A673 (cell line): ENCODE data around the gene DMD.
"Not testable (repeated sequence)": the region's sequence is repeated elsewhere in the genome, so short reads cannot be mapped to it uniquely, and the experiment has no call there.

Experiments
- CTCF ChIP-seq: fragments of 300-800, 200-600 bp; sonication (generic); conservative IDR thresholded peaks from 2 replicates; pipeline ENCODE4 v1.5.1; 2017; ENCODE audit warnings: low read depth, mild to moderate bottlenecking, antibody characterized with exemption, low read length, moderate library complexity, mixed read lengths
- EZH2 ChIP-seq: fragments of 200-600 bp; sonication (generic); IDR thresholded peaks from 2 replicates; pipeline ENCODE4 v1.6.1; 2017; ENCODE audit warnings: borderline replicate concordance, low read depth, mild to moderate bottlenecking, mixed read lengths, antibody characterized with exemption, low read length; ENCODE audit not compliant: poor library complexity, severe bottlenecking

GRCh38 chrX:31470753-31471152 lies 1740.6 kb downstream of the DMD start:
- not testable (repeated sequence) for TF ChIP-seq CTCF, EZH2
